H1 (cell line): ENCODE results near the gene TPP2. TPM values are rescaled to one million over a fixed set of nuclear protein-coding genes. Genes with fewer than 3 reads are reported as not detected.

Source experiments
- ASH2L ChIP-seq: fragments of 200-600, 300-600 bp; sonication (generic); IDR thresholded peaks from one replicate; pipeline ENCODE4 v1.7.1; 2017; ENCODE audit warnings: low read length
- BACH1 ChIP-seq: IDR thresholded peaks from 2 replicates; pipeline ENCODE4 v1.6.1; 2012; ENCODE audit warnings: low read length, improper control_type of control experiment
- CEBPB ChIP-seq: IDR thresholded peaks from 2 replicates; pipeline ENCODE4 v1.6.1; 2012; ENCODE audit warnings: low read depth, low read length
- CHD1 ChIP-seq: IDR thresholded peaks from 2 replicates; pipeline ENCODE4 v1.6.1; 2012; ENCODE audit warnings: low read depth, low read length, improper control_type of control experiment
- CTBP2 ChIP-seq: IDR thresholded peaks from 2 replicates; pipeline ENCODE4 v1.7.0; 2011; ENCODE audit warnings: borderline replicate concordance, mild to moderate bottlenecking, moderate library complexity, mixed read lengths, low read length; ENCODE audit not compliant: insufficient read depth, insufficient read length
- EP300 ChIP-seq, 2 experiments: IDR thresholded peaks; 1 replicate in 1 of 2; 2 replicates in 1 of 2; pipeline ENCODE4 v1.6.1; 2011 to 2012; ENCODE audit warnings: low read depth in 2 of 2, low read length in 2 of 2, mild to moderate bottlenecking in 2 of 2, borderline replicate concordance in 1 of 2, inconsistent platforms in 1 of 2, moderate library complexity in 1 of 2
- GABPA ChIP-seq: IDR thresholded peaks from 2 replicates; pipeline ENCODE4 v1.6.1; 2011; ENCODE audit warnings: mild to moderate bottlenecking, low read length, moderate library complexity, borderline replicate concordance; ENCODE audit not compliant: insufficient read depth
- HDAC6 ChIP-seq: IDR thresholded peaks from one replicate; pipeline ENCODE4 v1.7.1; 2012; ENCODE audit warnings: low read depth, mild to moderate bottlenecking, inconsistent platforms, low read length, moderate library complexity
- JUND ChIP-seq: IDR thresholded peaks from 2 replicates; pipeline ENCODE4 v1.6.1; 2011; ENCODE audit warnings: mild to moderate bottlenecking, improper control_type of control experiment, low read length
- KDM1A ChIP-seq: fragments of 200-600, 300-600 bp; sonication (generic); IDR thresholded peaks from 2 replicates; pipeline ENCODE4 v1.7.1; 2016; ENCODE audit warnings: mild to moderate bottlenecking, low read length, borderline replicate concordance
- NRF1 ChIP-seq: IDR thresholded peaks from 2 replicates; pipeline ENCODE4 v1.6.1; 2011; ENCODE audit warnings: mild to moderate bottlenecking, low read depth, low read length, improper control_type of control experiment
- RBBP5 ChIP-seq: IDR thresholded peaks from 2 replicates; pipeline ENCODE4 v1.7.1; 2012; ENCODE audit warnings: low read depth, mild to moderate bottlenecking, inconsistent platforms, low read length, moderate library complexity, borderline replicate concordance
- RFX5 ChIP-seq: IDR thresholded peaks from 2 replicates; pipeline ENCODE4 v1.6.1; 2011; ENCODE audit warnings: low read depth, low read length, improper control_type of control experiment, borderline replicate concordance
- SAP30 ChIP-seq: fragments of 300-600 bp; sonication (generic); IDR thresholded peaks from 2 replicates; pipeline ENCODE4 v1.7.1; 2012; ENCODE audit warnings: low read length, moderate library complexity, mild to moderate bottlenecking, inconsistent platforms; ENCODE audit not compliant: insufficient read depth, insufficient replicate concordance
- SIN3A ChIP-seq, 2 experiments: IDR thresholded peaks in 1 of 2; conservative IDR thresholded peaks in 1 of 2; 2 replicates each; pipeline ENCODE4 v1.6.1; 2011 to 2012; ENCODE audit warnings: low read length in 2 of 2, improper control_type of control experiment in 1 of 2, low read depth in 1 of 2, mild to moderate bottlenecking in 1 of 2
- SIRT6 ChIP-seq: IDR thresholded peaks from one replicate; pipeline ENCODE4 v1.7.1; 2012; ENCODE audit warnings: low read length, inconsistent platforms
- SP4 ChIP-seq: IDR thresholded peaks from 2 replicates; pipeline ENCODE4 v1.6.1; 2012; ENCODE audit warnings: low read length, inconsistent platforms
- SUZ12 ChIP-seq: fragments of 200-600 bp; sonication (generic); IDR thresholded peaks from 2 replicates; pipeline ENCODE4 v1.6.1; 2012; ENCODE audit warnings: mild to moderate bottlenecking, inconsistent platforms, low read length, moderate library complexity, mixed read lengths
- YY1 ChIP-seq: IDR thresholded peaks from 2 replicates; pipeline ENCODE4 v1.6.1; 2011; ENCODE audit warnings: low read depth, mild to moderate bottlenecking, low read length
- ZNF274 ChIP-seq: IDR thresholded peaks from 2 replicates; pipeline ENCODE4 v1.7.0; 2012; ENCODE audit warnings: low read length, borderline replicate concordance; ENCODE audit errors: extremely low read depth
- polyA plus RNA-seq, 7 experiments: library from polyadenylated mRNA; depleted of rRNA in 3 of 7; stranded (reverse) in 5 of 7; unstranded in 2 of 7; fragments of >200 nt in 5 of 7; fragments of 200-250 nt in 2 of 7; gene quantifications; 1 replicate in 5 of 7; 2 replicates in 1 of 7; 4 replicates in 1 of 7; pipeline versions ENCODE4 v1.2.1 to v1.2.3, GENCODE V29; 2011 to 2013; ENCODE audit warnings: missing spikeins in 2 of 7, mixed read lengths in 2 of 7
- total RNA-seq: library from RNA; stranded (reverse); fragmentation: NEBNext Ultra II Directional; extraction: Animal tissue kit (Norgen Biotek cat#: 25700); gene quantifications from 2 replicates; pipeline ENCODE4 v1.2.1, GENCODE V29; 2021
- TF ChIP-seq, protein P1 (sequence below): IDR thresholded peaks from 2 replicates; pipeline ENCODE4 v1.6.1; 2011; ENCODE audit warnings: low read depth, mild to moderate bottlenecking, low read length; ENCODE audit not compliant: insufficient read depth

Gene TPP2
- total and polyA plus RNA-seq, 2 of the 8 experiments (the other 6 are each of a cell fraction or from before 2014, with no cell fraction given): 15.9 to 85.7 TPM

- no peak for TF ChIP-seq HDAC6
- TF ChIP-seq NRF1: no peak
- TF ChIP-seq YY1: no peak
- TF ChIP-seq SUZ12: no peak
- no peak for TF ChIP-seq SIRT6
- TF ChIP-seq RFX5: peak; percentile 16; the same call in 1 of the 2 replicates
- no peak for TF ChIP-seq CEBPB
- TF ChIP-seq SIN3A (conservative IDR thresholded peaks at IDR 0.05 in 1 of 2, IDR thresholded peaks at IDR 0.05 in 1 of 2; ENCODE audit: low read depth in 1 of 2, low read length in 2 of 2): peak in 1 of 2 experiments; percentile 66; a peak in 2 of 4 replicates
- TF ChIP-seq CHD1: no peak
- no peak; the same call in 1 of the 2 replicates for TF ChIP-seq JUND
- 0 out of 3 replicates have a peak, but pooled peaks of 1 of the 2 experiments have one; percentile 3 for TF ChIP-seq EP300 (IDR thresholded peaks at IDR 0.05; ENCODE audit: borderline replicate concordance in 1 of 2, low read depth in 2 of 2, low read length in 2 of 2)
- TF ChIP-seq CTBP2: no peak
- TF ChIP-seq ZNF274: no peak
- TF ChIP-seq SP4: peak; percentile 95
- TF ChIP-seq, protein P1, sequence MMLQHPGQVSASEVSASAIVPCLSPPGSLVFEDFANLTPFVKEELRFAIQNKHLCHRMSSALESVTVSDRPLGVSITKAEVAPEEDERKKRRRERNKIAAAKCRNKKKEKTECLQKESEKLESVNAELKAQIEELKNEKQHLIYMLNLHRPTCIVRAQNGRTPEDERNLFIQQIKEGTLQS: peak; percentile 60
- TF ChIP-seq SAP30: no peak
- no peak for TF ChIP-seq BACH1
- TF ChIP-seq ASH2L: peak; percentile 95
- TF ChIP-seq KDM1A: no peak
- no peak for TF ChIP-seq GABPA
- no peak; the same call in 1 of the 2 replicates for TF ChIP-seq RBBP5
These were observed at the start of gene TPP2 (continued) for GRCh38 chr13:102596147-102597028.
